ENCODE measurements around the gene TMOD3.

The TMOD3 gene

GRCh38 chr15:51828621-51829375 lies 655 bp upstream of the TMOD3 start:
- no peak for DNase-seq

DNA sequence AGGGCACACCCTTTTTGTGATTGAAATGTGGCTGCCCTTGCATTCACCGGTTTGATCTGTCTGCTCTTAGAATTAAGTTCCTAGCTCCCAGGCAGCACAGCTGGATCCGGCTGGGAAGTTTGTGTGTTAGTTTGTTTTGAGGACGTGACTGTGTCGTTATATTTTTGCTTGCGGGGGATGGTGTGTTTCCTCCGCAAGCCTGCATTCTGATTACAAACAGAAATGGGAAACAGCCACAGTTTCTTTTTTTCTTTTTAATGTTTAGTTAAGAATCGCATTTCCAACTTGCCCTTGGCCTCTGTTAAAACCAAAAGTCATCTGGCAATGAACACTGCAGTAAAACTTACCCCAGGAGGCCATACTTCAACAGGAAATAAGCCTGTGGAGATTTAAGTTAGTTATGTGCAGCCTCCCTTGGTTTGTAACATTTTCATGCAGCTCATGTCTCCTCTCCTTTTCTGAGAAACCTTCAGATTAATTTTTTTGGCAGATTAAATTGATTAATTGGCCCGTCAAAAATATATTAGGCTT lies 888 bp downstream of the TMOD3 start:
- DNase-seq, result no peak

DNA sequence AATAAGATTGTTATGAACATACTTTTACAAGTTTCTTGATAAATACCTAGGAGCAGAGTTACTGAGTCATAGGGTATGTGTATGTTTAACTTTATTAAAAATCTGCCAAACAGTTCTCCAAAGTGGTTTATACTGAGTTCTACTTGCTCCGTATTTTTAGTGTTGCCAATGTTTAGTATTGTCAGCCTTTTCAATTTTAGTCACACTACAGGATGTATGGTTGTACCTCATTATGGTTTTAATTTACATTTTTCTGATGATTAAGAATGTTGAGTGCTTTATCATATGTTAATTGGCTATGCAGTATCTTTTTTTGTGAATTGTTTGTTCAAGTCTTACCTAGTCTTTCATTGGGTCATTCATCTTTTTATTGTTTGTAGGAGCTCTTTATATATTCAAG lies 4.3 kb downstream of the TMOD3 start:
- no peak for DNase-seq

DNA sequence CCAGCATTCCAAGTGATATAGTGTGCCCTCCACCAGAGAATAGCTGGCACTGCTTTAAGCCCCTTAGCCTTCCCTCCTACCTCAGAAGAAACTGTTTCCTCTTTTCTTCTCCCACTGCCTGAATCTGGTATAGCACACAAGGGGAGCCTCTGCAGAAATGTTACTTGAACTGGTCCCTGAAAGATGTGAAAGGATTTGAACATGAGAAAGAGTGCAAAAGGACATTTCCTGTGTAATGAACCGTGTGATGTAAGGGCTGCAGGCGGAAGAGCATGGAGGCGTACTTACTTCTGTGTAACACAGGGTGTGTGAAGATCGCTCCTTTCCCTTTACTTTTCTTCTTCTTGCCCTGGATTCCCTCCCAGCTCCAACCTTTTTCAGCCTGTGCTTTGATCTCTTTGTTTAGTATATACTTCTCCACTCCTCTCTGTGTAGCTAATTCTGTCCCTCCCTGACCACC lies 8.4 kb downstream of the TMOD3 start:
- DNase-seq, result no peak

- no peak for DNase-seq
Measured at GRCh38 chr15:51838270-51838669, 8.8 kb downstream of the TMOD3 start.

GRCh38 chr15:51840692-51841091 lies 11.2 kb downstream of the TMOD3 start:
- no peak for DNase-seq

DNA sequence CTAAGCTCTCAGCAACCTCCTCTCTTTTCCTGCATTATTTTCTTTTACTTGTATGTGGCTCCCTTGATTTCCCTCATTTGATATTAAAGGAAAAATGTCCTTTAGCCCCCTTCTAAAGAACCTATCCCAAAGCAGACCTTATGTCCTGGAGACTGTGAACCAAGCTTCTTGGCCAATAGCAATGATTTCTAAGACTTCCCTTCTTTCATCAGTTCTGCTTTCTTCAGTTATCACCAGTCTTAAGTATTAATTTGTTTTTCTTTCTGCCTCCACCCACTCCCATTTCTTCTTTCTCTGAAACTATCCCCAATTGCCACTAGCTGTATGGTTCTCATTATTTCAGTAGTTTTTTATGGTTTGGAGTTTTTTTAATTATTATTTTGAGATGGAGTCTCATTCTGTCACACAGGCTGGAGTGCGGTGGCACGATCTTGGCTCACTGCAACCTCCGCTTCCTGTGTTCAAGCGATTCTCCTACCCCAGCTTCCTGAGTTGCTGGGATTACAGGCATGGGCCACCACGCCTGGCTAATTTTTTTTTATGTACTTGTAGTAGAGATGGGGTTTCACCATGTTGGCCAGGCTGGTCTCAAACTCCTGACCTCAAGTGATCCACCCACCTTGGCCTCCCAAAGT lies 12.1 kb downstream of the TMOD3 start:
- no peak for DNase-seq

- DNase-seq, result no peak
Measured at GRCh38 chr15:51842265-51842664, 12.8 kb downstream of the TMOD3 start.

DNA sequence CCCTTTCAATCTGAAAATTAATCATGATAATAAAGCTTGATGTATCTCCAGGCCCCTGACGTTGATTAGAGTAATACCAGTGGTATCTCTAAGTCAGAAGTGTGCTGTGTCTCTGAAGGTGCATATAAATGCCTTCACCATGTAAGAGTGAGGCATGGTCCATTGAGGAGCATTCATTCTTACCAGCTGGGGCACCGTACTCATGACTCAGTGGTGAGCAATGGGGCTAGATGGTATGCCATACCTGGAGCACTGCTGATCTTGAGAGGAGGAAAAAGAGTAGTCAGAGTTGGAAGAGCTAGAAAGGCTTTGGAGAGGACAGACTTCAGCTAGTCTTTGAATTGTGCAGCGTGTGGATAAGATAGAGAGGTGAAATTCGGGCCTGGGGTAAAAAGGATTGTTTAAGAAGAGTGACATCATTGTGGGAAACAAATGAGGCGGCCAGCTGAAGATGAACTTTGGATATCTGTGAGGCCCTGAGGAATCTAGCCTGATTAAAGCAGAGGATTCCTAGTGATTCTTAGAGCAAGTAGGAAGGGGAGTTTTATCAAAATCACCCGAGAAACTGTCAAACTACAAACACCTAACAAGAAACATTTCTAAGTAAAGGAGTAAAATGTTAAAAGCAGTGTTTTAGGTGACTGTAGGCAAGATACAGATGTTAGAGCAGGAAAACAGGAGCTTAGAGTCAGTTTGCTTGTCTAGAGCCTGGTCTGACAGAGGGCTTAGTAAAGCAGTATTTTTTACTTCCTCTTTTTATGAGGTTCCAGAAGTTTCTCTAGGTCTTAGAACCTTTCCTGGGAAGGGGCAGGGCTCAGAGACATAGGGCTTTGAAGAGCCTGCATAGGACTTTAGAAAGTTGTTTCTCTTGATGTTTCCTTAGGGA lies 13.6 kb downstream of the TMOD3 start:
- peak in 1 of 2 experiments; percentile 8 for DNase-seq

DNA sequence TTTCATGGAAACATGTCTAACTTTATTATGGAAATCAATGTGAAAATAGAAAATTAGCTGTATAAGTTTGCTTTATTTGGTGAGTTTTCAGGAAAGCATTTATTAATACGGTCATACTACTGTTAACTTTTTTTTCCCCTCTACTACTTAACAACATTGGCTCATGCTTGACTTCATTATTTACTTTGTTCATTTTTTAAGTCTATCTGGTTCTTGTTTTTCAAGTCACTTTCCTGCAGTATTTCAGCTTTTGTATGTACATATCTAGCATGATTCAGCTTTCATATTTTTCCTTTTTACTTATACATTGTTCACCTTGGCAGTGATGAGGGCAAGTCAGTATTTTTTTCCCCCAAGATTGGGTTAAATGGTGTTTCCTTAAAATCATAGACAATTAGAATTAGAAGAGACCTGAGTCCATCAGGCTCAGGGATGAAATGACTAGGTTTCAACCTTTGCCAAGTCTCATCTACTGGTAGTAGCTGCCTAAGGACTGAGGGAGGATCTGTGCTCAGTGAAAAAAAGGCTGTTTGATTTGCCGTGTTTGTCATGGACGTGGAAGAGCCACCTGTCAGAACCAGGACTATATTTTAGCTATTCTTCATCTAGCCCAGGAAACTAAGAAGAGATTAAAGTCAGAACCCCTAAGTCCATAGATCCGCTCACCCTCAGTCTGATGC lies 15.4 kb downstream of the TMOD3 start:
- DNase-seq, result no peak

DNA sequence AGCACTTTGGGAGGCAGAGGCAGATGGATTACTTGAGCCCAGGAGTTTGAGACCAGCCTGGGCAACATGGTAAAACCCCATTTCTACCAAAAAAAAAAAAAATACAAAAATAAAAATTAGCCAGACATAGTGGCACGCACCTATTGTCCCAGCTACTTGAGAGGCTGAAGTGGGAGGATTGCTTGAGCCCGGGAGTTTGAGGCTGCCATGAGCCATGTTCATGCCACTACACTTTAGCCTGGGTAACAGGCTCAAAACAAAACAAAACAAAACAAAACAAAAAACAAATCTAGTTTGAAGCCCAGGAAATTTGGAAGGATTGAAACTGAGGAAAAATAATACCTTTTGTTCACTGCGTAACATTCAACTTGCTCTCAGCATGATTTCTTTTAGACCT lies 16.6 kb downstream of the TMOD3 start:
- no peak for DNase-seq

- DNase-seq, result no peak
Measured at GRCh38 chr15:51846463-51847230, 17.2 kb downstream of the TMOD3 start.

- DNase-seq, result no peak
Measured at GRCh38 chr15:51848811-51849210, 19.4 kb downstream of the TMOD3 start.

GRCh38 chr15:51849860-51850259 lies 20.4 kb downstream of the TMOD3 start:
- no peak for DNase-seq

DNA sequence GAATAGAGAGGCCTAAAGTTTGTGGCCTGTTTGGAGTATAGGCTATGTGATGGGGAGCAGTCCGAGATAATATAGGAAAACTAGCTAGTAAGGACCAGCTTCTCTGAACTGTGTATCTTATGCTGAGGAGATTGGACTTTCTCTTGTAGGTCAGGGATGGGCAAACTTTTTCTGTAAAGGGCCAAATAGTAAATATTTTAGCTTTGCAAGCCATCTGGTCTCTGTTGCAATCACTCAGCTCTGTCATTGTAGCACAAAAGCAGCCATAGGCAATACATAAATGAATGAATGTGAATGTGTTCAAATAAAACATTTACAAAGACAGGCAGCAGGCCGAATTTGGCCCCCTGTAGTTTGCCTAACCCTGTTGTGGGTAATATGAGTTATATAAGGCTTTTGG lies 24.5 kb downstream of the TMOD3 start:
- DNase-seq, result no peak

DNA sequence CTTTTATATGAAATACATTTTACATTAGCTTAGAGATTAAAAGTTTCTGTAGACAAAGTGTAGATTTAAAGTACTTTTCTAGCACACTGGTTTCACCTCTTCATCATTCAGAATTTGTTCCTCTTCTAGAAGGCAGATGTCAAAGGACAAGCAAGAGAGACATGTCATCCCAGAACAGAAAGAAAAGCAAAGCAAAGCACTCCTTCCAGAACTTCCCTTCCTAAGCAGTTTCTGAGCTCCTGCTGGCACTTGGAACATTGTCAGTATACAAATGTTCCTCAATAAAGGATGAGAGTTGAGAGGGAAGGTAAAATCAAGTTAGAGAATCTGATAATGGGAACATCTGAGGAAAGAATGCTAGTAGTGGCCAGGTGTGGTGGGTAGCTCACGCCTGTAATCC lies 26.2 kb downstream of the TMOD3 start:
- DNase-seq, result no peak

GRCh38 chr15:51856714-51857380 lies 27.4 kb downstream of the TMOD3 start:
- no peak for DNase-seq

GRCh38 chr15:51861557-51862359 lies 32.3 kb downstream of the TMOD3 start:
- peak; percentile 50 to 53 for DNase-seq

DNA sequence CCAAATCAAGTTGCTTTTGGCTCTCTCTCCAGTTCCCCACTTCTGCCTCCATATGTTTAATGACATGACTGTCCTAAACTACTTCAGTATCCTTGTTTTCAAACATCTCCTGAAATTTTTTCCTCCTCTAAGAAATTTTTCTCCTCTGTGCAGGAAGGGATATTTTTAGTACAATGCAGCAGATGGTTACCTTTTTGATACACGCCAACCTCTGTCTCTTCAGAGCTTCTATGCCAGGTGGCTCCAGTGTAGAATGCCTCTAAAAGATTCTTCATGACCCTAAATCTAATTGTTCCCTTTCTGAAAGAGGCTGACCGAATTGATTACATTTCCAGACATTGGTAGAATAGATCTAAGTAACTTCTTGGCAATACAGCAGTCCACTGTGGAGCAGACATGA lies 33.7 kb downstream of the TMOD3 start:
- no peak for DNase-seq

- no peak for DNase-seq
Measured at GRCh38 chr15:51864408-51865056, 35.1 kb downstream of the TMOD3 start.

Data from activated CD4-positive, alpha-beta T cell treated with anti-CD3 and anti-CD28 coated beads, Interleukin-2, amount 50 U/mL, for 4 hours (primary cell).